Kidney (tissue), 14 donors: ENCODE measurements around the gene DCUN1D3. TPM values are rescaled to one million over a fixed set of nuclear protein-coding genes. Genes with fewer than 3 reads are reported as not detected.
A peak's percentile ranks its signal among the peaks of the same experiment; 100 is the strongest.

ENCODE experiments used
- DNase-seq, 5 donors: peaks; one replicate each; pipeline ENCODE4 v3.0.0-alpha.2; 2013 to 2020
- FAIRE-seq: peaks from 2 replicates; lab custom pipeline; 2012; peaks lifted over from hg19 to GRCh38; lab: Jason Lieb, UNC
- H3K27ac ChIP-seq, 2 donors: one replicate each; pipeline ENCODE4 v1.7.0; 2013; ENCODE audit warnings: low read depth in 2 of 2, low read length in 2 of 2, inconsistent platforms in 1 of 2
- H3K27me3 ChIP-seq: one replicate; pipeline ENCODE4 v1.7.1; 2013; ENCODE audit warnings: low read length, inconsistent platforms; ENCODE audit not compliant: control insufficient read depth, insufficient read depth
- H3K36me3 ChIP-seq, 3 donors: one replicate each; pipeline versions ENCODE4 v1.7.0 to v1.7.1; 2013; ENCODE audit warnings: low read length in 3 of 3, control low read depth in 1 of 3, inconsistent platforms in 1 of 3; ENCODE audit not compliant: insufficient read depth in 3 of 3, control insufficient read depth in 2 of 3
- H3K4me1 ChIP-seq, 3 donors: one replicate each; pipeline versions ENCODE4 v1.7.0 to v1.7.1; 2013; ENCODE audit warnings: low read length in 3 of 3, inconsistent platforms in 1 of 3, low read depth in 1 of 3; ENCODE audit not compliant: control insufficient read depth in 2 of 3, insufficient read depth in 2 of 3
- H3K4me3 ChIP-seq, 3 donors: one replicate each; pipeline versions ENCODE4 v1.7.0 to v1.8.1; 2013; ENCODE audit warnings: low read length in 3 of 3, control low read depth in 1 of 3, inconsistent platforms in 1 of 3
- H3K9ac ChIP-seq, 3 donors: one replicate each; pipeline versions ENCODE4 v1.7.0 to v1.7.1; 2013; ENCODE audit warnings: low read length in 3 of 3, control low read depth in 1 of 3, inconsistent platforms in 1 of 3
- H3K9me3 ChIP-seq, 3 donors: one replicate each; pipeline versions ENCODE4 v1.7.0 to v1.7.1; 2013; ENCODE audit warnings: low read length in 3 of 3, control low read depth in 1 of 3, inconsistent platforms in 1 of 3; ENCODE audit not compliant: control insufficient read depth in 2 of 3, insufficient read depth in 1 of 3
- CTCF ChIP-seq: IDR thresholded peaks from 3 replicates; pipeline ENCODE4 v1.5.1; 2012; ENCODE audit warnings: mild to moderate bottlenecking, moderate library complexity, borderline replicate concordance; ENCODE audit not compliant: insufficient read depth; ENCODE audit errors: extremely low read depth
- intact Hi-C: fragments of 100-400 bp; cut with DNase I; formaldehyde crosslinking; loops from one replicate; pipeline ENCODE4 v1.11.1; 2022
- polyA plus RNA-seq: library from polyadenylated mRNA; stranded (reverse); fragments of 350-450 nt; fragmentation: Illumina TruSeq; extraction: RNeasy Lipid Tissue Mini Kit (QIAGEN cat#74804); gene quantifications from one replicate; pipeline ENCODE4 v1.2.3, GENCODE V29; 2014; ENCODE audit warnings: low read depth, low replicate concordance; ENCODE audit not compliant: insufficient read depth
- total RNA-seq: library from RNA; stranded (reverse); fragmentation: NEBNext Ultra II Directional; extraction: Animal tissue kit (Norgen Biotek cat#: 25700); gene quantifications from one replicate; pipeline ENCODE4 v1.2.1, GENCODE V29; 2021
- donor health status: control.
- donor health status: control.
- donor health status: control.
- donor health status: control.
- donor health status: control.
- donor health status: DM: yes; HTN: yes; CAD: no.
- donor health status: Normal renal cell carcinoma (clear cell type).

DCUN1D3 gene
- total and polyA plus RNA-seq, 2 donors from 2014 or later, result 3.5 to 16.3 TPM

GRCh38 chr16:20871941-20872815 lies 28.0 kb downstream of the DCUN1D3 start:
- Histone ChIP-seq H3K27ac (no peak overlapping the region), H3K9ac (no peak overlapping the region), H3K4me3 (no peak overlapping the region), H3K36me3 (no peaks in the 10 kb centered on the region), H3K4me1 (peaks cover 0 to 40% (median 21%) of the 10 kb centered on the region in 3 donors), H3K9me3 (no peaks in the 10 kb centered on the region), H3K27me3 (no peaks in the 10 kb centered on the region)
- DNase-seq, result no peak
- FAIRE-seq, result no peak
- no peak for TF ChIP-seq CTCF
- intact Hi-C loops, result no loop called here

GRCh38 chr16:20871258-20871657 lies 28.9 kb downstream of the DCUN1D3 start:
- Histone ChIP-seq H3K4me3 (no peak overlapping the region), H3K9me3 (no peaks in the 10 kb centered on the region), H3K27me3 (no peaks in the 10 kb centered on the region), H3K36me3 (no peaks in the 10 kb centered on the region), H3K4me1 (peaks cover 0 to 44% (median 26%) of the 10 kb centered on the region in 3 donors), H3K9ac (no peak overlapping the region), H3K27ac (no peak overlapping the region)
- no peak for TF ChIP-seq CTCF
- DNase-seq (no peak), FAIRE-seq (no peak)
- intact Hi-C loops, result no loop called here

- Histone ChIP-seq H3K27ac (peak overlapping the region in 1 of 2 donors; percentile 38), H3K4me1 (peaks cover 0 to 50% (median 29%) of the 10 kb centered on the region in 3 donors), H3K27me3 (no peaks in the 10 kb centered on the region), H3K9me3 (no peaks in the 10 kb centered on the region), H3K4me3 (no peak overlapping the region), H3K9ac (no peak overlapping the region), H3K36me3 (no peaks in the 10 kb centered on the region)
- TF ChIP-seq CTCF, result no peak
- DNase-seq (no peak), FAIRE-seq (no peak)
- intact Hi-C loops, result no loop called here
These were observed 29.9 kb downstream of the DCUN1D3 start for GRCh38 chr16:20870122-20870820.
